A673 (cell line): ENCODE measurements around the gene SF3B1. TPM values are rescaled to one million over a fixed set of nuclear protein-coding genes. Genes with fewer than 3 reads are reported as not detected.

Source experiments
- BruUV-seq: library from RNA; stranded (reverse); fragments of 400-500 nt; replicated peaks from 2 replicates; lab custom pipeline; 2021; lab: Mats Ljungman, UMichigan
- CTCF ChIA-PET: fragments of 300-600 bp; sonication (Branson Sonifier 250); formaldehyde crosslinking; loops from one replicate; lab custom pipeline; 2022; ENCODE audit warnings: antibody characterized with exemption; lab: Charles Lee
- POLR2A ChIA-PET: fragments of 300-600 bp; sonication (Branson Sonifier 250); formaldehyde crosslinking; loops from one replicate; lab custom pipeline; 2022; ENCODE audit warnings: antibody characterized with exemption; ENCODE audit not compliant: low non-redundant PET; lab: Charles Lee
- DNase-seq: peaks from one replicate; pipeline ENCODE4 v3.0.0-alpha.2; 2015; ENCODE audit warnings: low spot score
- H3K27ac ChIP-seq: fragments of 200-600 bp; sonication (generic); 2 replicates; pipeline ENCODE4 v1.5.1; 2016; ENCODE audit warnings: mixed run types, low read depth, mild to moderate bottlenecking, mixed read lengths, antibody characterized with exemption, low read length; ENCODE audit not compliant: poor library complexity, severe bottlenecking
- H3K27me3 ChIP-seq: fragments of 200-600 bp; sonication (generic); replicated peaks from 2 replicates; pipeline ENCODE4 v1.6.1; 2017; ENCODE audit warnings: mixed run types, low read depth, mild to moderate bottlenecking, mixed read lengths, antibody characterized with exemption, low read length; ENCODE audit not compliant: insufficient read depth, poor library complexity
- H3K36me3 ChIP-seq: fragments of 200-600 bp; sonication (generic); 2 replicates; pipeline ENCODE4 v1.6.1; 2016; ENCODE audit warnings: mixed run types, mild to moderate bottlenecking, mixed read lengths, antibody characterized with exemption, low read length; ENCODE audit not compliant: insufficient read depth, poor library complexity, severe bottlenecking
- H3K4me1 ChIP-seq: fragments of 200-600 bp; sonication (generic); 2 replicates; pipeline ENCODE4 v1.6.1; 2017; ENCODE audit warnings: mixed run types, mild to moderate bottlenecking, mixed read lengths, antibody characterized with exemption, low read length; ENCODE audit not compliant: insufficient read depth, poor library complexity, severe bottlenecking
- H3K4me3 ChIP-seq: fragments of 200-600 bp; sonication (generic); 2 replicates; pipeline ENCODE4 v1.5.1; 2016; ENCODE audit warnings: low read depth, mixed run types, mild to moderate bottlenecking, mixed read lengths, low read length; ENCODE audit not compliant: poor library complexity, severe bottlenecking
- H3K9me3 ChIP-seq: fragments of 200-600 bp; sonication (generic); 2 replicates; pipeline ENCODE4 v1.6.1; 2016; ENCODE audit warnings: mixed run types, low read depth, mild to moderate bottlenecking, mixed read lengths, antibody characterized with exemption, low read length; ENCODE audit not compliant: poor library complexity, severe bottlenecking
- EZH2 ChIP-seq: fragments of 200-600 bp; sonication (generic); IDR thresholded peaks from 2 replicates; pipeline ENCODE4 v1.6.1; 2017; ENCODE audit warnings: borderline replicate concordance, low read depth, mild to moderate bottlenecking, mixed read lengths, antibody characterized with exemption, low read length; ENCODE audit not compliant: poor library complexity, severe bottlenecking
- intact Hi-C: fragments of 100-400 bp; cut with micrococcal nuclease; formaldehyde crosslinking; loops from one replicate; pipeline ENCODE4 v1.10.0; 2022; ENCODE audit not compliant: unreplicated experiment
- total RNA-seq: library from RNA; stranded (reverse); gene quantifications from 2 replicates; pipeline ENCODE4 v1.2.3, GENCODE V29; 2021
- TF ChIP-seq, protein P1 (sequence below): fragments of 300-800, 200-600 bp; sonication (generic); conservative IDR thresholded peaks from 2 replicates; pipeline ENCODE4 v1.5.1; 2017; ENCODE audit warnings: low read depth, mild to moderate bottlenecking, antibody characterized with exemption, low read length, moderate library complexity, mixed read lengths

The SF3B1 gene
- total RNA-seq, 1 experiment from 2014 or later = 287 TPM

DNA sequence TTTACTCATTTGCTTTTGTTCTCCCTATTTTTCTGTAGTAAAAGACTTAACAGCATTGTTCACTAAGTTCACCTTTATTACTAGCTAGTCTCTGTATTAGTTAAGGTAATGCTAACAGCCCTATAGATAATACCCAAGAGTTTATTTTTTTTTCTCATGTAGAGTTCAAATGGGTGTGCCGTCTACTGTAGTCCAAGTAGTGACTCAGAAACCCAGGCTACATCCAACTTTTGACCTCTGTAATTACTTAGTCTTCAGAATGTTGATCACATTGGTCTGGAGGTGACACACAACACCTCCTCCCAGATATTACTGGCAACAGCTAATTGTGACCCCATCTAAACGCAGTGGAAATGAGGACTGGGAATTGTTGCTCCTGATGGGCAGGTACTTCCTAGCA is 26.2 kb upstream of the SF3B1 start:
- no peak for TF ChIP-seq EZH2
- TF ChIP-seq, protein P1, sequence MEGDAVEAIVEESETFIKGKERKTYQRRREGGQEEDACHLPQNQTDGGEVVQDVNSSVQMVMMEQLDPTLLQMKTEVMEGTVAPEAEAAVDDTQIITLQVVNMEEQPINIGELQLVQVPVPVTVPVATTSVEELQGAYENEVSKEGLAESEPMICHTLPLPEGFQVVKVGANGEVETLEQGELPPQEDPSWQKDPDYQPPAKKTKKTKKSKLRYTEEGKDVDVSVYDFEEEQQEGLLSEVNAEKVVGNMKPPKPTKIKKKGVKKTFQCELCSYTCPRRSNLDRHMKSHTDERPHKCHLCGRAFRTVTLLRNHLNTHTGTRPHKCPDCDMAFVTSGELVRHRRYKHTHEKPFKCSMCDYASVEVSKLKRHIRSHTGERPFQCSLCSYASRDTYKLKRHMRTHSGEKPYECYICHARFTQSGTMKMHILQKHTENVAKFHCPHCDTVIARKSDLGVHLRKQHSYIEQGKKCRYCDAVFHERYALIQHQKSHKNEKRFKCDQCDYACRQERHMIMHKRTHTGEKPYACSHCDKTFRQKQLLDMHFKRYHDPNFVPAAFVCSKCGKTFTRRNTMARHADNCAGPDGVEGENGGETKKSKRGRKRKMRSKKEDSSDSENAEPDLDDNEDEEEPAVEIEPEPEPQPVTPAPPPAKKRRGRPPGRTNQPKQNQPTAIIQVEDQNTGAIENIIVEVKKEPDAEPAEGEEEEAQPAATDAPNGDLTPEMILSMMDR = no peak
- no peaks in the 10 kb centered on the region for H3K9me3 ChIP-seq
- BruUV-seq = no TSS peak
- H3K27me3 ChIP-seq = no peaks in the 10 kb centered on the region
- CTCF ChIA-PET = no interaction called here
- no peak for DNase-seq
- POLR2A ChIA-PET = no interaction called here
- no peak overlapping the region for H3K27ac ChIP-seq
- H3K4me3 ChIP-seq = no peak overlapping the region
- H3K36me3 ChIP-seq = peaks cover 18% of the 10 kb centered on the region
- no peaks in the 10 kb centered on the region for H3K4me1 ChIP-seq
- intact Hi-C loops = no loop called here

DNA sequence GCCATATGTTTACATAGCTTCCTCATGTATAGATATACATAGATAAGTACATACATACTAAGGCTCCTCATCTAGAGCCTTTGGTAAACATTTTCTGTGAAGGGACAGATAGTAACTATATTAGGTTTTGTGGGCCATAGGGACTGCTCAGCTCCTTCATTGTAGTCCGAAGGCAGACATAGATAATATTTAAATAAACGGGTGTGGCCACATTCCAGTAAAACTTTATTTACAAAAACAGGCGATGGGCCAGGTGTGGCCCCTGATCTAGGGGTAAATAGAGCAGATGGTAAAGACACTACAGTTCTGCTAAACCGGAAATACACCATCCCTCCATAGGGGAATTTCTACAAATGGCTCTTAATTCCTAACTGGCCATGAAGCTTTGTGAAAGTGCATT is 25.8 kb upstream of the SF3B1 start:
- POLR2A ChIA-PET = no interaction called here
- TF ChIP-seq, protein P1 = no peak
- TF ChIP-seq EZH2 = no peak
- no peaks in the 10 kb centered on the region for H3K4me1 ChIP-seq
- intact Hi-C loops = no loop called here
- DNase-seq = no peak
- peaks cover 18% of the 10 kb centered on the region for H3K36me3 ChIP-seq
- no TSS peak for BruUV-seq
- no peak overlapping the region for H3K4me3 ChIP-seq
- H3K9me3 ChIP-seq = no peaks in the 10 kb centered on the region
- CTCF ChIA-PET = no interaction called here
- no peaks in the 10 kb centered on the region for H3K27me3 ChIP-seq
- H3K27ac ChIP-seq = no peak overlapping the region

DNA sequence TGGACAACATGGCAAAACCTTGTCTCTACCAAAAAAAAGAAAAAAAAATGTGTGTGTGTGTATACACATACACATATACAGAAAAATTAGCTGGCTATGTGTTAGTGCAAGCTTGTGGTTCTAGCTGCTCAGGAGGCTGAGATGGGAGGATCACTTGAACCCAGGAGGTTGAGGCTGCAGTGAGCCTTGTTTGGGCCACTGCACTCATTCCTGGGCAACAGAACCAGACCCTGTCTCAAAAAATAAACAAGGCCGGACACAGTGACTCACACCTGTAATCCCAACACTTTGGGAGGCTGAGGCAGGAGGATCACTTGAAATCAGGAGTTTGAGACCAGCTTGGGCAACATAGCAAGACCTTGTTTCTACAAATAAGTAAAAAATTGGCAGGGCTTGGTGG is 20.6 kb upstream of the SF3B1 start:
- intact Hi-C loops = no loop called here
- no peaks in the 10 kb centered on the region for H3K4me1 ChIP-seq
- ChIA-PET CTCF (no interaction called here), POLR2A (no interaction called here)
- H3K4me3 ChIP-seq = no peak overlapping the region
- H3K27me3 ChIP-seq = no peaks in the 10 kb centered on the region
- DNase-seq = no peak
- TF ChIP-seq, protein P1 = no peak
- TF ChIP-seq EZH2 = no peak
- H3K9me3 ChIP-seq = no peaks in the 10 kb centered on the region
- no peak overlapping the region for H3K27ac ChIP-seq
- no TSS peak for BruUV-seq
- peaks cover 5% of the 10 kb centered on the region for H3K36me3 ChIP-seq
